Smooth muscle cell of the umbilical artery (primary cell): ENCODE measurements around the gene UBE2N. TPM values are rescaled to one million over a fixed set of nuclear protein-coding genes. Genes with fewer than 3 reads are reported as not detected.

Experiments
- total RNA-seq: library from RNA; depleted of rRNA; stranded (reverse); fragments of >200 nt; gene quantifications from 2 replicates; pipeline ENCODE4 v1.2.3, GENCODE V29; 2014

Gene UBE2N, protein sequence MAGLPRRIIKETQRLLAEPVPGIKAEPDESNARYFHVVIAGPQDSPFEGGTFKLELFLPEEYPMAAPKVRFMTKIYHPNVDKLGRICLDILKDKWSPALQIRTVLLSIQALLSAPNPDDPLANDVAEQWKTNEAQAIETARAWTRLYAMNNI
- total RNA-seq: 28.5 and 54.8 TPM in 2 replicates

DNA sequence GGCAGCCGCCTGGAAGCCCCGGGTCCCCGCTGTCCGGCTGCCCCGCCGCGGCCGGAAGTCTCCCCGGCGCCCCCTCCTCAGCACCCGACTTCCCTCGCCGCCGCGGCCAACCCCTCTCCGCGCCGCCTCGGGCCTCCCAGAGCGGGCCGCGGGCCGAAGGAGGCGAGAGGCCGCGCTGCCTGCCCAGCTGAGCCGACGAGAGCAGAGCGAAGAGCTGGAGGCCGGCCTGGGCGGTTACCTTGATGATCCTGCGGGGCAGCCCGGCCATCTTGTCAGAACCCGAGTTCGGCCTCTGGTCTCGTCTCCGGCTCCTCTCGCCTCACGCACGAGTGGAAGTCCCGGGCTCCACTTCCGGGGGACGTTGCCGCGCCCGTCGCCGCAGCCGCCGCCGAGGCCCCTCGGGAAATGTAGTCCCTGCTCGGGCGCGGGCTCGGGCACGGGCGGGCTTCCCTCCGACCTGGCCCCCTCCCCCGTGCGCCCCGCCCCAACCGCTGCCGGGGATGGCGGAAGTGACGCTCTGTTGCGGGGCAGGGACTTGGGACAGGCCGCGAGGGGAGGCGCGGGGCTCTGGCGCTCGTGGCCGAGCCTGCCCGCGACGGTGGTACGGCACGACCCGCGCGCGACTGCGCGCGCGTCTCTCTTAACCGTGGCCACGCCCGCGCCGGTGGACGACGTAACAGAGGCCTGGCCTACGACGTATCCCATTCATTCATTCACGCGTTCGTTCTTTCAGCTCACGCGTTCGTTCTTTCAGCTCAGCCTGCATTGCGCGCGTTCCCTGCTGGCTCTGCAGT, at the start of gene UBE2N:
Gene UBE2N (minus strand): TSS at position 331 of the 794 bp plus-strand sequence. CDS start 63 bp downstream, at position 268.

DNA sequence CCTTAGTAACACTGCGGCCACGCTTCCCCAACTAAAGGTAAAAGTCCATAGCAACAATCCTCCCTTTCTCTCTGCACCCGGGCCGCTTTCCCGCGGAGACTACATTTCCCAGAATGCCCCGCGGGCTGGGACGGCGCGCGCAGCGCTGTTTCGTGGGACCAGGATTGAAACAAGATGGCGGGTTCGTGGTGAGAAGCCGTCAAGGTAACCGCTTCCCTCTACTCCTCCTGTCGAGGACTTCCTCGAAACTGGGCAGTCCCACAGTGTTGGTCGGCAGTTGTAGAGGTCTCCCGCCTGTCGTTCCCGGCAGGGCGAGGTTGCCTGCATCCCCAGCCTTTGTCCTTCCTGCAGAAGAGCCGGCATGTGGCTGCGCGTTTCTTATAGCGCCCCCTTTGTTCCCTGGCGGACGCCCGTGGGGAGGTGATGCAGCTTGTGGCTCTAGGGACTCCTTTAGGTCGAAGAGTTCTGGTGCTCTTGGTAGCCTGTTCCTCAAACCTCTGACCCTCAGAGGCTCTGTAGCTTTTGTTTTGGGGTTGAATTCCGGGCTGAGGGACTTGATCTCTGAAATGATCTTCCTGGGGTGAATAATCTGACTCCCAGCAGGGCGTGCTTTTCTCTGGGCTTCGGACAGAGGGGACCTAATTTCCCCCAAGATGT, 25.7 kb upstream of the UBE2N start, which contains the start of gene MRPL42:
Gene MRPL42 (plus strand): TSS at position 164 of the 657 bp plus-strand sequence. CDS start 1,772 bp downstream, outside the sequence.

DNA sequence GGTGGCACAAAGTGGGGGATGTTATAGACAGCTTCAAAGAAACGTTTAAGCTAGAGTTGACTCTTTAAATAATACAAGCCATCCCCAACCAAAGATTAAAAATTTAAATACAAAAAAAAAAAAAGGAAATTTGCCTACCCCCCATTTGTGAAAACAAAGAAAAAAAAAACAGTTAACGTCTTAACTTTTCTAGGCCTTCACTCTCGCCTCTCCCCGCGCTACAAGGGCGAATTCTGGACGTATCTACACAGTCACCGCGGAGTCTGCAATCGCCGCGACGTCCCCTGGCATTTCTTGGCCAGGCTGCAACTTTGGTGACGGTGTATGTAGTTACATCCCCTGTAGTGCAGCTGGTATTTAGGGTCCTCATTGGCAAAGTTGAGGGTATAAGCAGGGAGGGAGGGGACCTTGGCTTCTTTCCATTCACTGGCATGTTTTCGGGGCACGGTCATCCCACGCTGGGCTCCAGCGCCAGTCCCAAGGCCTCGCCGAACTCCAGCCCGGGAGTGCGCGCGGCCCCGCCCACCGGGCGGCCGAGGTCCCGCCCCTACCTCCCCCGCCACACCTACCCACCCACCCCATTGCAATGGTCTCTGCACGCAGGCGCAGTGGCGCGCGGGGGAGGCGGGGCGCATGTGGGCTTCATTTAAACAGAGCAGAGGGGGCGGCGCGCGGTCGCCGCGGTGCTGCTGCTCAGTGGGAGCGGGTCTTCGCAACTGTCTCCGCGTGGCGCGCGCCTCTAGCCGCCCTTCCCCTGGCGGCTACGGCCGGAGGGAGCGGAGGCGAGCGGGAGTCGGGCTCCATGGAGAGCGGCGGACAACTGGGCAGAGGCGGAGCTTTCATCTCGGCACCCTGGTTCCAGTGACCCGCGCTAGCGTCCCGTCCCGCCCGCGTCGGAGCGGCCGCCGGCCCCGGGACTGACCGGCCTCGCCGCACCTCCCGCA, 64.2 kb downstream of the UBE2N start, which contains the start of gene NUDT4:
Gene NUDT4 (plus strand): TSS at position 674 of the 944 bp plus-strand sequence. CDS start 398 bp downstream, outside the sequence.

Other genes starting within 250 kb of the UBE2N start
- 49.6 and 65.4 TPM in 2 replicates for gene NUDT4, start 64.0 kb downstream of the UBE2N start, total RNA-seq
- gene MRPL42, start 25.6 kb upstream of the UBE2N start, total RNA-seq: 73.3 and 92.9 TPM in 2 replicates
- gene SOCS2, start 130.7 kb upstream of the UBE2N start, total RNA-seq: 0.59 and 0.97 TPM in 2 replicates
- 10.2 and 11.9 TPM in 2 replicates for gene CRADD, start 235.4 kb upstream of the UBE2N start, total RNA-seq